Measurements from ENCODE around the gene DTX1.

The DTX1 gene

GRCh38 chr12:113129664-113130456 lies 73.3 kb downstream of the DTX1 start:
- peak overlapping the region; percentile 78 for H3K4me2 ChIP-seq (ENCODE audit: low read length)
- peaks cover 55% of the 10 kb centered on the region for H3K79me2 ChIP-seq
- no peak overlapping the region for H2AFZ ChIP-seq
- peaks cover 43% of the 10 kb centered on the region for H3K4me1 ChIP-seq
- no peaks in the 10 kb centered on the region for H3K36me3 ChIP-seq (ENCODE audit: control insufficient read depth, insufficient read depth, low read length)
- TF ChIP-seq CTCF (IDR thresholded peaks at IDR 0.05), result no peak
- peak overlapping the region; percentile 96 for H3K27ac ChIP-seq
- no peaks in the 10 kb centered on the region for H3K27me3 ChIP-seq (ENCODE audit: control insufficient read depth, insufficient read depth, low read length)
- no peak overlapping the region for H3K9ac ChIP-seq
- no peaks in the 10 kb centered on the region for H3K9me3 ChIP-seq (ENCODE audit: control insufficient read depth, low read length)
- H3K4me3 ChIP-seq (ENCODE audit: low read depth, low read length), result peak overlapping the region; percentile 49

DNA sequence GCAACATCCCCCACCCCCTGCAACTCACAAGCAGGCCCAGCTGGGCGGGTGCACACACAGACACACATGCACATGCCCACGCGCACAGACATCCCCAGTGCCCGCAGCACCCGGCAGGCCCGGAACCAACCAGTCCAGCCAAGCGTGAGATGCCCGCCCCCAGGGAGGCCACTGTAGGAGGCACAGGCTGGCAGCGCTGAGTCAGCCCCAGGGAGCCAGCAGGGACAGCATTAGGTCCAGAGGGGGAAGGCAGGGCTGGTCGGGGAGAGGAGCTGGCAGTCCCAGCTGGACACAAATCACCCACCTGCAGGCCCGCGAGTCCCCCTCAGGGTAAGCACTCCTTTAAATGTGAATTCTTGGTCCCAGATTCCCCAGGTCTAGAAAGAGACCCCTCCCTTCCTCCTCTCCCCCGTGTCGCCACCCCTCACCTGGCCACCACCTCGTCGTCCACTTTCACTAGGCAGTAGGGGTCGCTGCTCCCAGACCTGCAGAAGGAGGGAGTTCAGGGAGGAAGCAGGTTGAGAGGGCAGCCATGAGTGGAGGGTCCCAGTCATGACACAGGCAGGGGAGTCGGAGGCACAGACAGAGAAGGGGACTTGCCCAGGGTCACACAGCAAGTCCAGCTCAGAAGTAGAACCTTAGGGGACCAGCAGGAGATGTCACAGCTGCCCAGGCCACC lies 74.1 kb downstream of the DTX1 start:
- Histone ChIP-seq H3K79me2 (peaks cover 58% of the 10 kb centered on the region), H3K27me3 (ENCODE audit: control insufficient read depth, insufficient read depth, low read length) (no peaks in the 10 kb centered on the region), H3K36me3 (ENCODE audit: control insufficient read depth, insufficient read depth, low read length) (no peaks in the 10 kb centered on the region), H3K4me1 (peaks cover 43% of the 10 kb centered on the region), H2AFZ (peak overlapping the region; percentile 16), H3K9ac (no peak overlapping the region), H3K27ac (peak overlapping the region; percentile 96), H3K4me2 (ENCODE audit: low read length) (peak overlapping the region; percentile 78), H3K9me3 (ENCODE audit: control insufficient read depth, low read length) (no peaks in the 10 kb centered on the region), H3K4me3 (ENCODE audit: low read depth, low read length) (peak overlapping the region; percentile 49)
- peak; percentile 68 for TF ChIP-seq CTCF (IDR thresholded peaks at IDR 0.05)

- Histone ChIP-seq H3K27me3 (ENCODE audit: control insufficient read depth, insufficient read depth, low read length) (no peaks in the 10 kb centered on the region), H3K4me2 (ENCODE audit: low read length) (peak overlapping the region; percentile 40), H3K27ac (peak overlapping the region; percentile 96), H3K9ac (no peak overlapping the region), H3K36me3 (ENCODE audit: control insufficient read depth, insufficient read depth, low read length) (no peaks in the 10 kb centered on the region), H3K79me2 (peaks cover 58% of the 10 kb centered on the region), H3K4me3 (ENCODE audit: low read depth, low read length) (no peak overlapping the region), H3K9me3 (ENCODE audit: control insufficient read depth, low read length) (no peaks in the 10 kb centered on the region), H2AFZ (no peak overlapping the region), H3K4me1 (peaks cover 51% of the 10 kb centered on the region)
- TF ChIP-seq CTCF (IDR thresholded peaks at IDR 0.05), result no peak
Observed at GRCh38 chr12:113131556-113131955, 75.0 kb downstream of the DTX1 start.

DNA sequence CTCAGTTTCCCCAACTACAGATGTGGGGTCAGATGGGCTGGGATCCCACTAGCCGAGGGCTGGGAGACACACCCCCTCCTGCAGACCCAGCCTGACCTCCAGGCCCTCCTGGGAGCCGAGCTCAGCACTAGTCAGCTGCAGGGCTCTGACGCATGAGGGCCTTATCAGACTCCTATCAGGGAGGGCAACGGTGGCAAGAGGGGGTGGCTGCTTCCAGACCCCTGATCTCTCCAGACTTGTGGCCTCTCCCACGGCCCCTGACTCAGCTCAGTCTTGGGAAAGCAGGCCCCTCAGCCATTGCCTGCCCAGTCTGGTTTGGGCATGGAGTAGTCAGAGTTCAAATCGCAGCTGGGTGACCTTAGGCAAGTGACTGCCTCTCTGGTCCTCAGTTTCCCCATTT lies 76.5 kb downstream of the DTX1 start:
- H3K36me3 ChIP-seq (ENCODE audit: control insufficient read depth, insufficient read depth, low read length), result no peaks in the 10 kb centered on the region
- H3K9ac ChIP-seq, result no peak overlapping the region
- no peaks in the 10 kb centered on the region for H3K27me3 ChIP-seq (ENCODE audit: control insufficient read depth, insufficient read depth, low read length)
- H3K79me2 ChIP-seq, result peaks cover 58% of the 10 kb centered on the region
- no peak overlapping the region for H2AFZ ChIP-seq
- no peak for TF ChIP-seq CTCF (IDR thresholded peaks at IDR 0.05)
- H3K27ac ChIP-seq, result peak overlapping the region; percentile 96
- H3K4me2 ChIP-seq (ENCODE audit: low read length), result peak overlapping the region; percentile 83
- H3K4me1 ChIP-seq, result peaks cover 62% of the 10 kb centered on the region
- H3K4me3 ChIP-seq (ENCODE audit: low read depth, low read length), result peak overlapping the region; percentile 86
- no peaks in the 10 kb centered on the region for H3K9me3 ChIP-seq (ENCODE audit: control insufficient read depth, low read length)
